ENCODE results near the gene OR1A2.
"Not testable (repeated sequence)": the region's sequence is repeated elsewhere in the genome, so short reads cannot be mapped to it uniquely, and the experiment has no call there.

Gene OR1A2

DNA sequence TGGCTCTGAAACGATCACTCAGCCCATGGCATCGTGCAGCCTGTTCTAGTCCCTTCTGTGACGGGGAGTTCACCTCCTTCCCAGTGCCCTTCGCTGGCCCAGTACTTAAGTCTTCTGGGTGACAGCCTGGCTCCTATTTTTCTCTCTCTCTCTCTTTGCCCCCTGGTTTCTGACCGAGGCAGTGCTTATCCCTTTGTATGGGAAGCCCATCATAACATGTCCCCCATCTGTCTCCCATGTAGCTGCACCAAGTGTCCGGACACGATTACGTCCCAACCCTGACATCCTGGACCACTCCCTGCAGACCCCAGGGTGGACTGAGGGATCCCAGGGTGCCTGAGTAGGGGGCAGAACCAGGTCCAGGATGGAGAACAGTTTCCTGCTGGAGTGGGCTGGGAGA, 35.0 kb downstream of the OR1A2 start:
- H2AK5ac ChIP-seq (ENCODE audit: low read length, severe bottlenecking); H3K4ac ChIP-seq (ENCODE audit: low read depth in 1 of 2, low read length in 2 of 2); H3K14ac ChIP-seq (ENCODE audit: low read length in 2 of 2); H3K27me3 ChIP-seq (ENCODE audit: control insufficient read depth in 1 of 2, insufficient read depth in 1 of 2, low read length in 2 of 2); H2BK12ac ChIP-seq (ENCODE audit: low read length in 2 of 2); H3K4me2 ChIP-seq (ENCODE audit: low read length, poor library complexity, severe bottlenecking); H2BK5ac ChIP-seq (ENCODE audit: low read depth, low read length, poor library complexity, severe bottlenecking); H3K36me3 ChIP-seq (ENCODE audit: control insufficient read depth in 1 of 2, insufficient read depth in 2 of 2, low read depth in 1 of 2, low read length in 2 of 2); H3K27ac ChIP-seq (ENCODE audit: low read length, poor library complexity, severe bottlenecking); H3K18ac ChIP-seq (ENCODE audit: low read depth in 1 of 2, low read length in 2 of 2); H3K23ac ChIP-seq (ENCODE audit: low read length in 2 of 2); H3K9me3 ChIP-seq (ENCODE audit: control insufficient read depth, low read length); DNase-seq; H3K79me1 ChIP-seq (replicated peaks; ENCODE audit: low read length, poor library complexity, severe bottlenecking); H4K8ac ChIP-seq (ENCODE audit: low read length); H2AFZ ChIP-seq (ENCODE audit: low read depth, low read length); H3K9ac ChIP-seq (ENCODE audit: low read length); H2BK120ac ChIP-seq (ENCODE audit: low read depth, low read length); H3K4me3 ChIP-seq (ENCODE audit: insufficient read depth in 1 of 2, low read depth in 1 of 2, low read length in 2 of 2); H3K4me1 ChIP-seq (ENCODE audit: control insufficient read depth, insufficient read depth, low read depth, low read length); H2BK15ac ChIP-seq (ENCODE audit: low read depth, poor library complexity, severe bottlenecking); H4K91ac ChIP-seq (ENCODE audit: low read length): not testable (repeated sequence)
- WGBS = 62% methylated on average over 5 of the region's 8 CpGs

DNA sequence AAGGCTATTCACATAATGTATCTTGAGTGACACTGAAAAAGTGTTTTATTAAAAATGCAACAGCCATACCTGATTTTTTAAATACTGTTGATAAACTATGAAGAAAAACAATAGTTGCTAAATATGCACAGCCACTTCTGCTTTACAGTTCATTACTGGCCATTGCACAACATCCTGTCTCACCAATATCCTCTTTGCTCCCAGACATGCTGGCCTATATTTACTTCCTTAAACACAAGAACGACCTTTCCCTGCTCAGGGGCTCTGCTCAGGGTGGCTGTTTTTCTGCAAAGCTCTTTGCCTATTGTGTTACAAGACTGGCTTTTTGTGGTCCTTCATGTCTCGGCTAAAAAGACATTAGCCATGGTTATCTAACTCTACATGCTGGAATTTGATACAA, 41.4 kb downstream of the OR1A2 start:
- not testable (repeated sequence) for H2AK5ac ChIP-seq (ENCODE audit: low read length, severe bottlenecking); H2BK15ac ChIP-seq (ENCODE audit: low read depth, poor library complexity, severe bottlenecking); H3K4ac ChIP-seq (ENCODE audit: low read depth in 1 of 2, low read length in 2 of 2); H3K4me3 ChIP-seq (ENCODE audit: insufficient read depth in 1 of 2, low read depth in 1 of 2, low read length in 2 of 2); H3K14ac ChIP-seq (ENCODE audit: low read length in 2 of 2); H3K27me3 ChIP-seq (ENCODE audit: control insufficient read depth in 1 of 2, insufficient read depth in 1 of 2, low read length in 2 of 2); H3K9me3 ChIP-seq (ENCODE audit: control insufficient read depth, low read length); H2AFZ ChIP-seq (ENCODE audit: low read depth, low read length); H3K23ac ChIP-seq (ENCODE audit: low read length in 2 of 2); H2BK5ac ChIP-seq (ENCODE audit: low read depth, low read length, poor library complexity, severe bottlenecking); H2BK12ac ChIP-seq (ENCODE audit: low read length in 2 of 2); H3K18ac ChIP-seq (ENCODE audit: low read depth in 1 of 2, low read length in 2 of 2); H2BK120ac ChIP-seq (ENCODE audit: low read depth, low read length); H3K9ac ChIP-seq (ENCODE audit: low read length); H3K36me3 ChIP-seq (ENCODE audit: control insufficient read depth in 1 of 2, insufficient read depth in 2 of 2, low read depth in 1 of 2, low read length in 2 of 2); H4K91ac ChIP-seq (ENCODE audit: low read length); H3K4me2 ChIP-seq (ENCODE audit: low read length, poor library complexity, severe bottlenecking); H3K79me1 ChIP-seq (replicated peaks; ENCODE audit: low read length, poor library complexity, severe bottlenecking); H3K27ac ChIP-seq (ENCODE audit: low read length, poor library complexity, severe bottlenecking); H3K4me1 ChIP-seq (ENCODE audit: control insufficient read depth, insufficient read depth, low read depth, low read length); H4K8ac ChIP-seq (ENCODE audit: low read length); DNase-seq
- 20% methylated on average over 1 of the region's 2 CpGs for WGBS

DNA sequence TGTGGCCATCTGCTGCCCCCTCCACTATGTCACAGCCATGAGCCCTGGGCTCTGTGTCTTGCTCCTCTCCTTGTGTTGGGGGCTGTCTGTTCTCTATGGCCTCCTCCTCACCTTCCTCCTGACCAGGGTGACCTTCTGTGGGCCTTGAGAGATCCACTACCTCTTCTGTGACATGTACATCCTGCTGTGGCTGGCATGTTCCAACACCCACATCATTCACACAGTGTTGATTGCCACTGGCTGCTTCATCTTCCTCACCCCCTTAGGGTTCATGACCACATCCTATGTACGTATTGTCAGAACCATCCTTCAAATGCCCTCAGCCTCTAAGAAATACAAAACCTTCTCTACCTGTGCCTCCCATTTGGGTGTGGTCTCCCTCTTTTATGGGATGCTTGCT, 43.7 kb downstream of the OR1A2 start:
- H2BK12ac ChIP-seq (ENCODE audit: low read length in 2 of 2); H3K18ac ChIP-seq (ENCODE audit: low read depth in 1 of 2, low read length in 2 of 2); H2AFZ ChIP-seq (ENCODE audit: low read depth, low read length); DNase-seq; H3K9me3 ChIP-seq (ENCODE audit: control insufficient read depth, low read length); H2BK5ac ChIP-seq (ENCODE audit: low read depth, low read length, poor library complexity, severe bottlenecking); H3K9ac ChIP-seq (ENCODE audit: low read length); H2BK120ac ChIP-seq (ENCODE audit: low read depth, low read length); H3K4me3 ChIP-seq (ENCODE audit: insufficient read depth in 1 of 2, low read depth in 1 of 2, low read length in 2 of 2); H3K4me1 ChIP-seq (ENCODE audit: control insufficient read depth, insufficient read depth, low read depth, low read length); H3K4me2 ChIP-seq (ENCODE audit: low read length, poor library complexity, severe bottlenecking); H4K8ac ChIP-seq (ENCODE audit: low read length); H3K79me1 ChIP-seq (replicated peaks; ENCODE audit: low read length, poor library complexity, severe bottlenecking); H2BK15ac ChIP-seq (ENCODE audit: low read depth, poor library complexity, severe bottlenecking); H4K91ac ChIP-seq (ENCODE audit: low read length); H3K27me3 ChIP-seq (ENCODE audit: control insufficient read depth in 1 of 2, insufficient read depth in 1 of 2, low read length in 2 of 2); H3K36me3 ChIP-seq (ENCODE audit: control insufficient read depth in 1 of 2, insufficient read depth in 2 of 2, low read depth in 1 of 2, low read length in 2 of 2); H3K23ac ChIP-seq (ENCODE audit: low read length in 2 of 2); H3K14ac ChIP-seq (ENCODE audit: low read length in 2 of 2); H2AK5ac ChIP-seq (ENCODE audit: low read length, severe bottlenecking); H3K4ac ChIP-seq (ENCODE audit: low read depth in 1 of 2, low read length in 2 of 2); H3K27ac ChIP-seq (ENCODE audit: low read length, poor library complexity, severe bottlenecking): not testable (repeated sequence)
- WGBS = no CpG with 5 or more reads among the region's 1 CpG

DNA sequence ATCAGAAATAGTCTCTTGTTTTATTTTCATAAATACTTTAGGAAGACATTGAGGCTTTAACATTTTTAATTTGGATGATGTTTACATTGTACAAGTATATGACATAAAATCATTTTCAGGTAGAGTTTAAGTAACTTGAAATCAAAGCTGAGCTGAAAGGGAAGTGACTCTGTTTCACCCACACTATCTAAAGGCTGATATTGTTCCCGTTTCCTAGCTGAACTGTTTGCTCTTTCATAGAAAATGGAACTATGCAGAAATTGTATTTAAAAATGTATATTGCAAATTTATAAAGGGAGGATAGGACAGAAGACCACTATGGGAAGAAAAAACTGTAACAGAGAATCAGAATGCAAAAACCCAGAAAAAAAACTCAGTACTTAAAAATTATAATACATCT, 47.5 kb downstream of the OR1A2 start:
- H3K4ac ChIP-seq (ENCODE audit: low read depth in 1 of 2, low read length in 2 of 2); H3K18ac ChIP-seq (ENCODE audit: low read depth in 1 of 2, low read length in 2 of 2); H3K9ac ChIP-seq (ENCODE audit: low read length); H3K4me2 ChIP-seq (ENCODE audit: low read length, poor library complexity, severe bottlenecking); H3K27me3 ChIP-seq (ENCODE audit: control insufficient read depth in 1 of 2, insufficient read depth in 1 of 2, low read length in 2 of 2); H4K91ac ChIP-seq (ENCODE audit: low read length); H3K79me1 ChIP-seq (replicated peaks; ENCODE audit: low read length, poor library complexity, severe bottlenecking); H3K4me3 ChIP-seq (ENCODE audit: insufficient read depth in 1 of 2, low read depth in 1 of 2, low read length in 2 of 2); H4K8ac ChIP-seq (ENCODE audit: low read length); H2AFZ ChIP-seq (ENCODE audit: low read depth, low read length); H3K14ac ChIP-seq (ENCODE audit: low read length in 2 of 2); H3K27ac ChIP-seq (ENCODE audit: low read length, poor library complexity, severe bottlenecking); H2BK5ac ChIP-seq (ENCODE audit: low read depth, low read length, poor library complexity, severe bottlenecking); H3K36me3 ChIP-seq (ENCODE audit: control insufficient read depth in 1 of 2, insufficient read depth in 2 of 2, low read depth in 1 of 2, low read length in 2 of 2); H2BK120ac ChIP-seq (ENCODE audit: low read depth, low read length); H2BK15ac ChIP-seq (ENCODE audit: low read depth, poor library complexity, severe bottlenecking); H2AK5ac ChIP-seq (ENCODE audit: low read length, severe bottlenecking); H3K9me3 ChIP-seq (ENCODE audit: control insufficient read depth, low read length); H2BK12ac ChIP-seq (ENCODE audit: low read length in 2 of 2); H3K4me1 ChIP-seq (ENCODE audit: control insufficient read depth, insufficient read depth, low read depth, low read length); H3K23ac ChIP-seq (ENCODE audit: low read length in 2 of 2); DNase-seq: not testable (repeated sequence)
- WGBS = no CpG with 5 or more reads among the region's 1 CpG
